KMS-11 (cell line): ENCODE data around the gene SCNM1.

Experiments used
- H2AFZ ChIP-seq: fragments of 200-600 bp; sonication (generic); 2 replicates; pipeline ENCODE4 v1.6.1; 2016; ENCODE audit warnings: antibody characterized with exemption, mixed run types, low read depth
- H3K27ac ChIP-seq: fragments of 200-600 bp; sonication (generic); 2 replicates; pipeline ENCODE4 v1.6.1; 2016; ENCODE audit warnings: mild to moderate bottlenecking, mixed run types
- H3K27me3 ChIP-seq: fragments of 200-600 bp; sonication (generic); 2 replicates; pipeline ENCODE4 v1.6.1; 2017; ENCODE audit warnings: mild to moderate bottlenecking, low read depth, mixed run types, moderate library complexity; ENCODE audit not compliant: insufficient read depth
- H3K36me3 ChIP-seq: fragments of 200-600 bp; sonication (generic); 2 replicates; pipeline ENCODE4 v1.6.1; 2017; ENCODE audit warnings: mild to moderate bottlenecking, mixed run types; ENCODE audit not compliant: insufficient read depth
- H3K4me1 ChIP-seq: fragments of 200-600 bp; sonication (generic); 2 replicates; pipeline ENCODE4 v1.6.1; 2016; ENCODE audit warnings: mild to moderate bottlenecking, low read depth, mixed run types; ENCODE audit not compliant: poor library complexity, severe bottlenecking
- H3K4me2 ChIP-seq: fragments of 200-600 bp; sonication (generic); 2 replicates; pipeline ENCODE4 v1.7.0; 2016; ENCODE audit warnings: mild to moderate bottlenecking, mixed run types
- H3K4me3 ChIP-seq: fragments of 200-600 bp; sonication (generic); IDR thresholded peaks from 2 replicates; pipeline ENCODE4 v1.6.1; 2017; ENCODE audit warnings: low read depth, low read length, mixed read lengths; ENCODE audit not compliant: insufficient read depth
- H3K79me2 ChIP-seq: fragments of 200-600 bp; sonication (generic); 2 replicates; pipeline ENCODE4 v1.6.1; 2016; ENCODE audit warnings: low read depth, mixed run types; ENCODE audit not compliant: insufficient read depth
- H3K9ac ChIP-seq: fragments of 200-600 bp; sonication (generic); 2 replicates; pipeline ENCODE4 v1.6.1; 2016; ENCODE audit warnings: mild to moderate bottlenecking, mixed run types
- H4K20me1 ChIP-seq: fragments of 200-600 bp; sonication (generic); 2 replicates; pipeline ENCODE4 v1.6.1; 2016; ENCODE audit warnings: mild to moderate bottlenecking, mixed run types; ENCODE audit not compliant: insufficient read depth
- TF ChIP-seq, protein P1 (sequence below): fragments of 200-600 bp; sonication (generic); conservative IDR thresholded peaks from 2 replicates; pipeline ENCODE4 v1.6.1; 2017; ENCODE audit warnings: low read depth, mild to moderate bottlenecking, antibody characterized with exemption, low read length, moderate library complexity, mixed read lengths

SCNM1 gene

DNA sequence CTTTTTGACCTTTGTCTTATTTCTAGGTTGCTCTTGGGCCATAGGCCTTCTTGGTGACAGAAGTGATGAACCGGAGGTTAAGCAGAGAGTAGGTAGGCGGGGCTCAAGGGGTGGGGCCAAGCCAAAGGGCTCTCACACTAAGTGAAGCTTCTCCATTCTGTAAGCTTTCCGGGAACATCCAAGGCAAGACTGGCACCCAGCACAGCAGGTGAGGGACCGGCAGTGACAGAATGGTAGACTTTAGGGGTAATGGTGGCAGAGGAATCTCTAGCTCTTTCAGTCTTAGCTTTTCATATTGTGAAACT lies 9.5 kb upstream of the SCNM1 start, which contains the start of gene TNFAIP8L2:
TSS of gene TNFAIP8L2 (plus strand) at position 135 of the 305 bp plus-strand sequence. CDS start 2,049 bp downstream, outside the sequence.
- Histone ChIP-seq H3K27ac (no peak within 1 kb of the TSS), H3K4me1 (peaks cover 22% of the 10 kb centered on the region), H3K79me2 (no peaks in the 10 kb centered on the region), H4K20me1 (no peaks in the 10 kb centered on the region), H3K9ac (no peak within 1 kb of the TSS), H2AFZ (peak within 1 kb of the TSS; percentile 38), H3K27me3 (no peaks in the 10 kb centered on the region), H3K4me2 (peak within 1 kb of the TSS; percentile 16), H3K4me3 (peak within 1 kb of the TSS; percentile 65), H3K36me3 (no peaks in the 10 kb centered on the region)
- TF ChIP-seq, protein P1, sequence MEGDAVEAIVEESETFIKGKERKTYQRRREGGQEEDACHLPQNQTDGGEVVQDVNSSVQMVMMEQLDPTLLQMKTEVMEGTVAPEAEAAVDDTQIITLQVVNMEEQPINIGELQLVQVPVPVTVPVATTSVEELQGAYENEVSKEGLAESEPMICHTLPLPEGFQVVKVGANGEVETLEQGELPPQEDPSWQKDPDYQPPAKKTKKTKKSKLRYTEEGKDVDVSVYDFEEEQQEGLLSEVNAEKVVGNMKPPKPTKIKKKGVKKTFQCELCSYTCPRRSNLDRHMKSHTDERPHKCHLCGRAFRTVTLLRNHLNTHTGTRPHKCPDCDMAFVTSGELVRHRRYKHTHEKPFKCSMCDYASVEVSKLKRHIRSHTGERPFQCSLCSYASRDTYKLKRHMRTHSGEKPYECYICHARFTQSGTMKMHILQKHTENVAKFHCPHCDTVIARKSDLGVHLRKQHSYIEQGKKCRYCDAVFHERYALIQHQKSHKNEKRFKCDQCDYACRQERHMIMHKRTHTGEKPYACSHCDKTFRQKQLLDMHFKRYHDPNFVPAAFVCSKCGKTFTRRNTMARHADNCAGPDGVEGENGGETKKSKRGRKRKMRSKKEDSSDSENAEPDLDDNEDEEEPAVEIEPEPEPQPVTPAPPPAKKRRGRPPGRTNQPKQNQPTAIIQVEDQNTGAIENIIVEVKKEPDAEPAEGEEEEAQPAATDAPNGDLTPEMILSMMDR: no peak

DNA sequence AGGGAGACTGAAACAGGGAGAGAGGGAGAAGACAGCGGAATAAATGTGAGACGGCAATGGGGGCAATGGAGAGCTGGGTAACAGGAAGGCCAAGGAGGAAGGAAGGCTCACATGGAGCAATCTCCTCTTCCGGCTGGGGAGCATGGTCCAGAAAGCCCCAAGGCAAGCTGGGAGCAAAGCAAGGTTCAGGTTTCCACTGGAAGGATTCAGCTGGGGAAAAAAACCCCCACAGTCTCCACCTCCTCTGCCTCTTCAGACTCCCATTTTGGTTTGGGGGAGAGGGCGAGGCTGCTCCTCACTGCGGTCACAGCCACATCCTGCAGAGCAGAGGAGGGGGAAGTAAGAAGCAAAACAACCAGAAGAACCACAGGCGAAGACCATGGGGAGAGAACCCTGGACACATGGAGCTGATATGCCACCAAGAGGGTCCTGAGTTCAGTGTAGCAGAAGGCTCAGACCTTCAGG lies 8.8 kb upstream of the SCNM1 start:
- no peak overlapping the region for H3K27ac ChIP-seq
- no peak overlapping the region for H3K4me3 ChIP-seq
- no peak overlapping the region for H2AFZ ChIP-seq
- no peak overlapping the region for H3K9ac ChIP-seq
- TF ChIP-seq, protein P1: no peak
- peak overlapping the region; percentile 16; the same call in 1 of the 2 replicates for H3K4me2 ChIP-seq
- no peaks in the 10 kb centered on the region for H3K36me3 ChIP-seq
- peaks cover 22% of the 10 kb centered on the region for H3K4me1 ChIP-seq
- H4K20me1 ChIP-seq: no peaks in the 10 kb centered on the region
- H3K27me3 ChIP-seq: no peaks in the 10 kb centered on the region
- H3K79me2 ChIP-seq: no peaks in the 10 kb centered on the region

DNA sequence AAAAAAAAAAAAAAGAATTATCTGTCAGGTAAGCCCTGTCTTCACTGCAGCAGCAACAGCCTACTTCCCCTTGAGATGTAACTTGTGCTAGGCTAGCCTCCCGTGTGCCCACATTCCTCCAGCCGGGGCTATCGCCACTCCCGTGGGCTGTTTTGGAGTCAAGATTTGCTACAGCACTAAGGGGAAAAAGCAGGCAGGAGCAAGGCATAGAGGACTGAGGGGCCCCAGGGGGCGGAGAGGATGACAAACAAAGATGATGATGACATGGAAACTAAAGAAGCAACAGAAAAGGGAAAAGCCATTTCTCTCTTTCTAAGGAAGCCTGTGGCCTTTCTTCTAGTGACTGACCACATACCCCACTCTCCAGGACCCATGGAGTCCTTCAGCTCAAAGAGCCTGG lies 7.6 kb upstream of the SCNM1 start:
- TF ChIP-seq, protein P1: no peak
- H4K20me1 ChIP-seq: no peaks in the 10 kb centered on the region
- H3K4me2 ChIP-seq: no peak overlapping the region
- no peak overlapping the region for H3K27ac ChIP-seq
- no peak overlapping the region for H2AFZ ChIP-seq
- H3K4me3 ChIP-seq: no peak overlapping the region
- no peaks in the 10 kb centered on the region for H3K79me2 ChIP-seq
- no peak overlapping the region for H3K9ac ChIP-seq
- peaks cover 22% of the 10 kb centered on the region for H3K4me1 ChIP-seq
- no peaks in the 10 kb centered on the region for H3K36me3 ChIP-seq
- H3K27me3 ChIP-seq: no peaks in the 10 kb centered on the region

DNA sequence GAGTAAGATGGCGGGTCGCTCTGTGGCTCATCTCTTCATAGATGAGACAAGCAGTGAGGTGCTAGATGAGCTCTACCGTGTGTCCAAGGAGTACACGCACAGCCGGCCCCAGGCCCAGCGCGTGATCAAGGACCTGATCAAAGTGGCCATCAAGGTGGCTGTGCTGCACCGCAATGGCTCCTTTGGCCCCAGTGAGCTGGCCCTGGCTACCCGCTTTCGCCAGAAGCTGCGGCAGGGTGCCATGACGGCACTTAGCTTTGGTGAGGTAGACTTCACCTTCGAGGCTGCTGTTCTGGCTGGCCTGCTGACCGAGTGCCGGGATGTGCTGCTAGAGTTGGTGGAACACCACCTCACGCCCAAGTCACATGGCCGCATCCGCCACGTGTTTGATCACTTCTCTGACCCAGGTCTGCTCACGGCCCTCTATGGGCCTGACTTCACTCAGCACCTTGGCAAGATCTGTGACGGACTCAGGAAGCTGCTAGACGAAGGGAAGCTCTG lies 7.1 kb upstream of the SCNM1 start:
- Histone ChIP-seq H3K4me3 (no peak overlapping the region), H3K27ac (no peak overlapping the region), H3K4me2 (no peak overlapping the region), H2AFZ (no peak overlapping the region), H3K4me1 (peaks cover 22% of the 10 kb centered on the region), H3K27me3 (no peaks in the 10 kb centered on the region), H3K9ac (no peak overlapping the region), H4K20me1 (no peaks in the 10 kb centered on the region), H3K79me2 (no peaks in the 10 kb centered on the region), H3K36me3 (no peaks in the 10 kb centered on the region)
- TF ChIP-seq, protein P1: no peak
